ENCODE results near the gene PSMF1. TPM values are rescaled to one million over a fixed set of nuclear protein-coding genes. Genes with fewer than 3 reads are reported as not detected.

Gene PSMF1
- total RNA-seq, 4 donors from 2014 or later, result 11.5 to 91.6 (median 54.5) TPM

GRCh38 chr20:1186367-1186991 is 68.1 kb downstream of the PSMF1 start:
- Histone ChIP-seq H3K4me3 (no peak overlapping the region), H3K27ac (no peak overlapping the region), H3K27me3 (peaks cover 3% of the 10 kb centered on the region in 2 donors), H3K36me3 (no peaks in the 10 kb centered on the region), H3K4me1 (peaks cover 0 to 11% of the 10 kb centered on the region in 2 donors), H3K9me3 (no peaks in the 10 kb centered on the region)
- no peak for DNase-seq
- TF ChIP-seq CTCF (IDR thresholded peaks at IDR 0.05), result no peak
- TF ChIP-seq POLR2A (IDR thresholded peaks at IDR 0.05), result no peak
- intact Hi-C loops (cut with DNase I; ENCODE audit: low total_unique reads), result no loop called here

GRCh38 chr20:1187605-1188171 is 69.3 kb downstream of the PSMF1 start:
- intact Hi-C loops (cut with DNase I; ENCODE audit: low total_unique reads), result no loop called here
- no peaks in the 10 kb centered on the region for H3K9me3 ChIP-seq
- no peaks in the 10 kb centered on the region for H3K36me3 ChIP-seq
- H3K27ac ChIP-seq, result no peak overlapping the region
- TF ChIP-seq CTCF (IDR thresholded peaks at IDR 0.05) (no peak), POLR2A (IDR thresholded peaks at IDR 0.05) (no peak)
- peaks cover 3% of the 10 kb centered on the region in 2 donors for H3K27me3 ChIP-seq
- DNase-seq, result no peak
- peaks cover 0 to 11% of the 10 kb centered on the region in 2 donors for H3K4me1 ChIP-seq
- no peak overlapping the region for H3K4me3 ChIP-seq

- intact Hi-C loops (cut with DNase I; ENCODE audit: low total_unique reads), result no loop called here
- Histone ChIP-seq H3K4me3 (no peak overlapping the region), H3K27me3 (peaks cover 3% of the 10 kb centered on the region in 2 donors), H3K27ac (no peak overlapping the region), H3K4me1 (peaks cover 0 to 11% of the 10 kb centered on the region in 2 donors), H3K36me3 (no peaks in the 10 kb centered on the region), H3K9me3 (no peaks in the 10 kb centered on the region)
- DNase-seq, result no peak
- TF ChIP-seq CTCF (IDR thresholded peaks at IDR 0.05) (no peak), POLR2A (IDR thresholded peaks at IDR 0.05) (no peak)
These were observed 69.9 kb downstream of the PSMF1 start for GRCh38 chr20:1188347-1188746.

GRCh38 chr20:1189827-1190226 is 71.4 kb downstream of the PSMF1 start:
- H3K4me3 ChIP-seq, result no peak overlapping the region
- no peaks in the 10 kb centered on the region for H3K9me3 ChIP-seq
- no peaks in the 10 kb centered on the region for H3K36me3 ChIP-seq
- H3K27ac ChIP-seq, result no peak overlapping the region
- peaks cover 0 to 8% of the 10 kb centered on the region in 2 donors for H3K4me1 ChIP-seq
- no peak for DNase-seq
- no peak for TF ChIP-seq CTCF (IDR thresholded peaks at IDR 0.05)
- TF ChIP-seq POLR2A (IDR thresholded peaks at IDR 0.05), result no peak
- intact Hi-C loops (cut with DNase I; ENCODE audit: low total_unique reads), result no loop called here
- H3K27me3 ChIP-seq, result peaks cover under 1 to 3% of the 10 kb centered on the region in 2 donors

GRCh38 chr20:1190847-1191246 is 72.4 kb downstream of the PSMF1 start:
- Histone ChIP-seq H3K36me3 (no peaks in the 10 kb centered on the region), H3K4me3 (no peak overlapping the region), H3K9me3 (no peaks in the 10 kb centered on the region), H3K27ac (no peak overlapping the region), H3K4me1 (no peaks in the 10 kb centered on the region), H3K27me3 (peaks cover 0 to 3% of the 10 kb centered on the region in 2 donors)
- no peak for DNase-seq
- intact Hi-C loops (cut with DNase I; ENCODE audit: low total_unique reads), result no loop called here
- TF ChIP-seq CTCF (IDR thresholded peaks at IDR 0.05) (no peak), POLR2A (IDR thresholded peaks at IDR 0.05) (no peak)
